GM12878 (cell line): ENCODE results near the gene LCN12. TPM values are rescaled to one million over a fixed set of nuclear protein-coding genes. Genes with fewer than 3 reads are reported as not detected.

ENCODE experiments used
- ATF7 ChIP-seq: fragments of 450-650 bp; IDR thresholded peaks from 2 replicates; pipeline ENCODE4 v1.6.1; 2016; ENCODE audit warnings: low read depth, mild to moderate bottlenecking
- CBX3 ChIP-seq: fragments of 200-600 bp; sonication (generic); IDR thresholded peaks from 2 replicates; pipeline ENCODE4 v1.6.1; 2016; ENCODE audit warnings: low read depth, borderline replicate concordance
- SMAD5 ChIP-seq: IDR thresholded peaks from 2 replicates; pipeline ENCODE4 v1.6.1; 2016; ENCODE audit warnings: antibody characterized with exemption, low read depth
- TCF7 ChIP-seq: IDR thresholded peaks from 2 replicates; pipeline ENCODE4 v1.6.1; 2014; ENCODE audit warnings: antibody characterized with exemption, borderline replicate concordance
- polyA plus RNA-seq, 11 experiments: library from polyadenylated mRNA; depleted of rRNA in 4 of 11; unstranded in 6 of 11; stranded (reverse) in 5 of 11; fragments of >200 nt; fragmentation: Nextera tagmentation in 4 of 11; fragmentation: Illumina TruSeq in 1 of 11; extraction: Ambion mirVana in 4 of 11; extraction: Trizol in 1 of 11; gene quantifications; 1 replicate in 1 of 11; 2 replicates in 10 of 11; pipeline versions ENCODE4 v1.2.1 to v1.2.3, GENCODE V29; 2011 to 2016; ENCODE audit warnings: inconsistent platforms in 2 of 11, missing spikeins in 2 of 11, low read depth in 1 of 11
- total RNA-seq, 4 experiments: library from RNA; depleted of rRNA in 3 of 4; stranded (reverse); fragments of >200 nt in 3 of 4; fragmentation: Illumina TruSeq in 1 of 4; extraction: Trizol in 1 of 4; gene quantifications; 2 replicates each; pipeline versions ENCODE4 v1.2.1 to v1.2.3, GENCODE V29; 2013 to 2021
- TF ChIP-seq, protein P1 (sequence below): fragments of 450-650 bp; IDR thresholded peaks from 2 replicates; pipeline ENCODE4 v1.6.1; 2016; ENCODE audit warnings: mild to moderate bottlenecking, moderate library complexity, borderline replicate concordance
- TF ChIP-seq, protein P2 (sequence below): IDR thresholded peaks from 2 replicates; pipeline ENCODE4 v1.6.1; 2011; ENCODE audit warnings: low read depth, low read length, improper control_type of control experiment, borderline replicate concordance

LCN12 gene
- total and polyA plus RNA-seq, 10 of the 15 experiments (the other 5 are each of a cell fraction or from before 2014, with no cell fraction given), result 0.06 to 0.64 (median 0.40) TPM; not detected in 3

DNA sequence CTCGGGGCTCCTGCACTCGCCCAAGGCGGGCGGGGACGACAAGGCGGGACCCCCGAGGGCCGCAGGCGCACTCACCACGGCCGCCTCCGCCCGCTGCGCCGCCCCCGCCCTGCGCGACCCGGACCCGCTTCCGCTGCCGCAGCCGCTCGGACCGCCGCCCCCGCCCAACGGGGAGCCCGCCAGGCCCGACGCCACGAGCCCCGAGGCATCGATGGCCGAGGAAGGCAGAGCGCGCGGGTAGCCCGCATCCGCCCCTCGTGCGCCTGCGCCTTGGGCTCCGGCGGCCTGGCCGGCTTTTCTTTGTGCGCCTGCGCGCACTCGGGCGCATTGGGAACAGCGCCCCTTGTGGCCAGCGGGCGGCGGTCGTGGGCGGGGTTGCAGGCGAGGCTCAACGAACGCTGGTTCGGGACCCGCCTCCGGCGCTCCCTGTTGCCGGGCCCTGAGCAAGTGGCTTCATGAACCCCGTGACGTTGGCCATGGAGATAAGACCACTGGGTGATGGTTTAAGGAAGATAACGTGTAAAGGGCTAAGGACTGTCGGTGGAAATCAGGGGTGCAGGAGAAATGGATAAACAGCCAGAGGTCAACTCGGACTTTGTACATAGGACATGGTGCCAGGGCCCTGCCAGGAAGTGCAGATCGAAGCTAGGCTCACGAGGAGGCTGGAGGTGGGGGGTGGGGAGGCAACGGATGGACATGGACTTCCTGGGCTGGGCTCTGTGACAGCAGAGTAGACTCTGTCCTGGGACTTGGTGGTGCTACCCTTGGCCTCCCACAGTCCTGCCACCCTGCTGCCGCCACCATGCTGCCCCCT is 7.3 kb upstream of the LCN12 start, which contains the start of the genes C8G and FBXW5 (continued):
- TF ChIP-seq, protein P1, sequence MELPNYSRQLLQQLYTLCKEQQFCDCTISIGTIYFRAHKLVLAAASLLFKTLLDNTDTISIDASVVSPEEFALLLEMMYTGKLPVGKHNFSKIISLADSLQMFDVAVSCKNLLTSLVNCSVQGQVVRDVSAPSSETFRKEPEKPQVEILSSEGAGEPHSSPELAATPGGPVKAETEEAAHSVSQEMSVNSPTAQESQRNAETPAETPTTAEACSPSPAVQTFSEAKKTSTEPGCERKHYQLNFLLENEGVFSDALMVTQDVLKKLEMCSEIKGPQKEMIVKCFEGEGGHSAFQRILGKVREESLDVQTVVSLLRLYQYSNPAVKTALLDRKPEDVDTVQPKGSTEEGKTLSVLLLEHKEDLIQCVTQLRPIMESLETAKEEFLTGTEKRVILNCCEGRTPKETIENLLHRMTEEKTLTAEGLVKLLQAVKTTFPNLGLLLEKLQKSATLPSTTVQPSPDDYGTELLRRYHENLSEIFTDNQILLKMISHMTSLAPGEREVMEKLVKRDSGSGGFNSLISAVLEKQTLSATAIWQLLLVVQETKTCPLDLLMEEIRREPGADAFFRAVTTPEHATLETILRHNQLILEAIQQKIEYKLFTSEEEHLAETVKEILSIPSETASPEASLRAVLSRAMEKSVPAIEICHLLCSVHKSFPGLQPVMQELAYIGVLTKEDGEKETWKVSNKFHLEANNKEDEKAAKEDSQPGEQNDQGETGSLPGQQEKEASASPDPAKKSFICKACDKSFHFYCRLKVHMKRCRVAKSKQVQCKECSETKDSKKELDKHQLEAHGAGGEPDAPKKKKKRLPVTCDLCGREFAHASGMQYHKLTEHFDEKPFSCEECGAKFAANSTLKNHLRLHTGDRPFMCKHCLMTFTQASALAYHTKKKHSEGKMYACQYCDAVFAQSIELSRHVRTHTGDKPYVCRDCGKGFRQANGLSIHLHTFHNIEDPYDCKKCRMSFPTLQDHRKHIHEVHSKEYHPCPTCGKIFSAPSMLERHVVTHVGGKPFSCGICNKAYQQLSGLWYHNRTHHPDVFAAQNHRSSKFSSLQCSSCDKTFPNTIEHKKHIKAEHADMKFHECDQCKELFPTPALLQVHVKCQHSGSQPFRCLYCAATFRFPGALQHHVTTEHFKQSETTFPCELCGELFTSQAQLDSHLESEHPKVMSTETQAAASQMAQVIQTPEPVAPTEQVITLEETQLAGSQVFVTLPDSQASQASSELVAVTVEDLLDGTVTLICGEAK, result no peak
- no peak for TF ChIP-seq SMAD5
- TF ChIP-seq CBX3, result no peak
- TF ChIP-seq, protein P2, sequence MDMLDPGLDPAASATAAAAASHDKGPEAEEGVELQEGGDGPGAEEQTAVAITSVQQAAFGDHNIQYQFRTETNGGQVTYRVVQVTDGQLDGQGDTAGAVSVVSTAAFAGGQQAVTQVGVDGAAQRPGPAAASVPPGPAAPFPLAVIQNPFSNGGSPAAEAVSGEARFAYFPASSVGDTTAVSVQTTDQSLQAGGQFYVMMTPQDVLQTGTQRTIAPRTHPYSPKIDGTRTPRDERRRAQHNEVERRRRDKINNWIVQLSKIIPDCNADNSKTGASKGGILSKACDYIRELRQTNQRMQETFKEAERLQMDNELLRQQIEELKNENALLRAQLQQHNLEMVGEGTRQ, result no peak
- no peak for TF ChIP-seq TCF7
- TF ChIP-seq ATF7, result no peak
